B cell (primary cell): ENCODE data around the gene CATSPERZ.

Experiments used
- EZH2 ChIP-seq: IDR thresholded peaks from 2 replicates; pipeline ENCODE4 v1.6.1; 2012; ENCODE audit warnings: borderline replicate concordance, low read depth, mild to moderate bottlenecking, moderate library complexity, low read length; ENCODE audit not compliant: insufficient read depth, poor library complexity, severe bottlenecking
- TF ChIP-seq, protein P1 (sequence below): fragments of 200-600 bp; IDR thresholded peaks from one replicate; pipeline ENCODE4 v1.8.0; 2022; ENCODE audit warnings: antibody characterized with exemption, mild to moderate bottlenecking

DNA sequence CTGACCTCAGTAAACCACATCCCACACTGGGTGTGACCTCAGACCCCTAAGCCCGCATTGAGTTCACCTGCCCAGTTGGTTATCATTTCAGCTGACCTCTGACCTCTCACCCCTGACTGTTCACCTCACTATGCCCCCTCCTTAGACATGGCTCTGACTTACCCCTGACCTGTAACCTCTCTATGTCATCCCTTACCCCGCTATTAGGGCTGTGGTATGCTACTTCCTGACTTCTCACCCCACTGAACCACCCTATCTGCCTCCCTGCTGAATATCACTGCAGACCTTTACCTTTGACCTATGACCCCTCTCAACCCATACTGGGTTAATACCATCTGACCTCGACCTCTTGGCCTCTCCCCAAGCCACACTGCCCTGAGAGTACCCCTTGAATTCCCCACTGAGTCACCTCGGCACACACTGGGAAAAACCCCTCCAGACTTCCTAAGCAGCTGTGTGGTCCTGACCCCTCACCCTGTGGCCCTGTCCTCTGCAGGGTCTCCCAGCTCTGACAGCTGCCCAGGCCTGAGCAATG, 40.6 kb upstream of the CATSPERZ start:
- no peak for TF ChIP-seq EZH2
- TF ChIP-seq, protein P1, sequence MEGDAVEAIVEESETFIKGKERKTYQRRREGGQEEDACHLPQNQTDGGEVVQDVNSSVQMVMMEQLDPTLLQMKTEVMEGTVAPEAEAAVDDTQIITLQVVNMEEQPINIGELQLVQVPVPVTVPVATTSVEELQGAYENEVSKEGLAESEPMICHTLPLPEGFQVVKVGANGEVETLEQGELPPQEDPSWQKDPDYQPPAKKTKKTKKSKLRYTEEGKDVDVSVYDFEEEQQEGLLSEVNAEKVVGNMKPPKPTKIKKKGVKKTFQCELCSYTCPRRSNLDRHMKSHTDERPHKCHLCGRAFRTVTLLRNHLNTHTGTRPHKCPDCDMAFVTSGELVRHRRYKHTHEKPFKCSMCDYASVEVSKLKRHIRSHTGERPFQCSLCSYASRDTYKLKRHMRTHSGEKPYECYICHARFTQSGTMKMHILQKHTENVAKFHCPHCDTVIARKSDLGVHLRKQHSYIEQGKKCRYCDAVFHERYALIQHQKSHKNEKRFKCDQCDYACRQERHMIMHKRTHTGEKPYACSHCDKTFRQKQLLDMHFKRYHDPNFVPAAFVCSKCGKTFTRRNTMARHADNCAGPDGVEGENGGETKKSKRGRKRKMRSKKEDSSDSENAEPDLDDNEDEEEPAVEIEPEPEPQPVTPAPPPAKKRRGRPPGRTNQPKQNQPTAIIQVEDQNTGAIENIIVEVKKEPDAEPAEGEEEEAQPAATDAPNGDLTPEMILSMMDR = no peak
